ENCODE results near the gene IL23R.

DNA sequence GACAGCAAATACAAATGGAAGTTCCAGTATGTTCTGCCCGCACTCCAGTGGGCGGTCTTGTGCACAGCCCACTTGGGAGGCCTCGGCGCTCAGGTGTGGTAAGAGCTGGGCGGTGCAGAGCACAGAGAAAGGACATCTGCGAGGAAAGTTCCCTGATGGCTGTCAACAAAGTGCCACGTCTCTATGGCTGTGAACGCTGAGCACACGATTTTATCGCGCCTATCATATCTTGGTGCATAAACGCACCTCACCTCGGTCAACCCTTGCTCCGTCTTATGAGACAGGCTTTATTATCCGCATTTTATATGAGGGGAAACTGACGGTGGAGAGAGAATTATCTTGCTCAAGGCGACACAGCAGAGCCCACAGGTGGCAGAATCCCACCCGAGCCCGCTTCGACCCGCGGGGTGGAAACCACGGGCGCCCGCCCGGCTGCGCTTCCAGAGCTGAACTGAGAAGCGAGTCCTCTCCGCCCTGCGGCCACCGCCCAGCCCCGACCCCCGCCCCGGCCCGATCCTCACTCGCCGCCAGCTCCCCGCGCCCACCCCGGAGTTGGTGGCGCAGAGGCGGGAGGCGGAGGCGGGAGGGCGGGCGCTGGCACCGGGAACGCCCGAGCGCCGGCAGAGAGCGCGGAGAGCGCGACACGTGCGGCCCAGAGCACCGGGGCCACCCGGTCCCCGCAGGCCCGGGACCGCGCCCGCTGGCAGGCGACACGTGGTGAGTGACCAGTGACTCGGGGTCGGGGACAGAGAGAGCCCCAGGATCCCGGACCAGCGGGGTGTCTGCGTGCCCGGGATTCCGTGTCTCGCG is 141.2 kb downstream of the IL23R start, which contains the start of gene IL12RB2:
- TF ChIP-seq TAF1 (IDR thresholded peaks at IDR 0.05; ENCODE audit: borderline replicate concordance, insufficient read depth, low read length) (no peak), SIN3A (IDR thresholded peaks at IDR 0.05; ENCODE audit: borderline replicate concordance, insufficient read depth, low read length) (no peak)
- TF ChIP-seq, protein P1, sequence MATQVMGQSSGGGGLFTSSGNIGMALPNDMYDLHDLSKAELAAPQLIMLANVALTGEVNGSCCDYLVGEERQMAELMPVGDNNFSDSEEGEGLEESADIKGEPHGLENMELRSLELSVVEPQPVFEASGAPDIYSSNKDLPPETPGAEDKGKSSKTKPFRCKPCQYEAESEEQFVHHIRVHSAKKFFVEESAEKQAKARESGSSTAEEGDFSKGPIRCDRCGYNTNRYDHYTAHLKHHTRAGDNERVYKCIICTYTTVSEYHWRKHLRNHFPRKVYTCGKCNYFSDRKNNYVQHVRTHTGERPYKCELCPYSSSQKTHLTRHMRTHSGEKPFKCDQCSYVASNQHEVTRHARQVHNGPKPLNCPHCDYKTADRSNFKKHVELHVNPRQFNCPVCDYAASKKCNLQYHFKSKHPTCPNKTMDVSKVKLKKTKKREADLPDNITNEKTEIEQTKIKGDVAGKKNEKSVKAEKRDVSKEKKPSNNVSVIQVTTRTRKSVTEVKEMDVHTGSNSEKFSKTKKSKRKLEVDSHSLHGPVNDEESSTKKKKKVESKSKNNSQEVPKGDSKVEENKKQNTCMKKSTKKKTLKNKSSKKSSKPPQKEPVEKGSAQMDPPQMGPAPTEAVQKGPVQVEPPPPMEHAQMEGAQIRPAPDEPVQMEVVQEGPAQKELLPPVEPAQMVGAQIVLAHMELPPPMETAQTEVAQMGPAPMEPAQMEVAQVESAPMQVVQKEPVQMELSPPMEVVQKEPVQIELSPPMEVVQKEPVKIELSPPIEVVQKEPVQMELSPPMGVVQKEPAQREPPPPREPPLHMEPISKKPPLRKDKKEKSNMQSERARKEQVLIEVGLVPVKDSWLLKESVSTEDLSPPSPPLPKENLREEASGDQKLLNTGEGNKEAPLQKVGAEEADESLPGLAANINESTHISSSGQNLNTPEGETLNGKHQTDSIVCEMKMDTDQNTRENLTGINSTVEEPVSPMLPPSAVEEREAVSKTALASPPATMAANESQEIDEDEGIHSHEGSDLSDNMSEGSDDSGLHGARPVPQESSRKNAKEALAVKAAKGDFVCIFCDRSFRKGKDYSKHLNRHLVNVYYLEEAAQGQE (IDR thresholded peaks at IDR 0.05; ENCODE audit: insufficient read depth in 1 of 2, low read depth in 2 of 2, low read length in 2 of 2): no peak
